Stimulated activated CD8-positive, alpha-beta memory T cell treated with anti-CD3 and anti-CD28 coated beads, Interleukin-15, amount 100 ng/mL, for 24 hours (primary cell): Measurements from ENCODE around the gene NR3C1.

Source experiments
- DNase-seq: peaks from one replicate; pipeline ENCODE4 v3.0.0-alpha.2; 2020; ENCODE audit warnings: low read depth

The NR3C1 gene

GRCh38 chr5:143309661-143310431, 93.6 kb downstream of the NR3C1 start:
- no peak for DNase-seq

GRCh38 chr5:143308731-143309130, 94.8 kb downstream of the NR3C1 start:
- DNase-seq: no peak

- no peak for DNase-seq
Measured at GRCh38 chr5:143306040-143306439, 97.4 kb downstream of the NR3C1 start.

- DNase-seq: no peak
Measured at GRCh38 chr5:143304836-143305475, 98.5 kb downstream of the NR3C1 start.

- no peak for DNase-seq
Measured at GRCh38 chr5:143302341-143303045, 101.0 kb downstream of the NR3C1 start.

- DNase-seq: no peak
Measured at GRCh38 chr5:143297756-143298155, 105.7 kb downstream of the NR3C1 start.

GRCh38 chr5:143290125-143290524, 113.4 kb downstream of the NR3C1 start:
- no peak for DNase-seq

GRCh38 chr5:143284521-143284920, 119.0 kb downstream of the NR3C1 start:
- DNase-seq: no peak

- DNase-seq: no peak
Measured at GRCh38 chr5:143284002-143284401, 119.5 kb downstream of the NR3C1 start.

GRCh38 chr5:143281226-143281625, 122.3 kb downstream of the NR3C1 start:
- DNase-seq: no peak

GRCh38 chr5:143279698-143280097, 123.8 kb downstream of the NR3C1 start:
- DNase-seq: no peak

- no peak for DNase-seq
Measured at GRCh38 chr5:143277536-143277935, 126.0 kb downstream of the NR3C1 start.

- no peak for DNase-seq
Measured at GRCh38 chr5:143275512-143276363, 127.7 kb downstream of the NR3C1 start.

- no peak for DNase-seq
Measured at GRCh38 chr5:143274952-143275351, 128.5 kb downstream of the NR3C1 start.

- no peak for DNase-seq
Measured at GRCh38 chr5:143271431-143271830, 132.1 kb downstream of the NR3C1 start.

- DNase-seq: no peak
Measured at GRCh38 chr5:143268388-143268787, 135.1 kb downstream of the NR3C1 start.

- DNase-seq: no peak
Measured at GRCh38 chr5:143267186-143267585, 136.3 kb downstream of the NR3C1 start.

- DNase-seq: no peak
Measured at GRCh38 chr5:143265995-143266394, 137.5 kb downstream of the NR3C1 start.

GRCh38 chr5:143263272-143263810, 140.1 kb downstream of the NR3C1 start:
- DNase-seq: no peak

- DNase-seq: no peak
Measured at GRCh38 chr5:143262393-143263174, 140.9 kb downstream of the NR3C1 start.
